GDM1 (cell line): ENCODE results near the gene IL13RA1.
"Not testable (repeated sequence)": the region's sequence is repeated elsewhere in the genome, so short reads cannot be mapped to it uniquely, and the experiment has no call there.

Experiments
- DNase-seq: peaks from one replicate; lab custom pipeline; 2025; lab: John Stamatoyannopoulos, UW

IL13RA1 gene

GRCh38 chrX:118726887-118727685 lies at the start of gene IL13RA1:
Gene IL13RA1, plus strand, starts transcription at chrX:118727606. Its CDS starts 33 bp downstream, at chrX:118727639.
- DNase-seq, result peak; percentile 56

GRCh38 chrX:118679290-118679689 lies 48.1 kb upstream of the IL13RA1 start:
- no peak for DNase-seq

GRCh38 chrX:118682258-118683014 lies 45.0 kb upstream of the IL13RA1 start:
- DNase-seq, result no peak

- no peak for DNase-seq
These were observed 42.0 kb upstream of the IL13RA1 start for GRCh38 chrX:118685393-118685792.

GRCh38 chrX:118688935-118689334 lies 38.5 kb upstream of the IL13RA1 start:
- DNase-seq, result no peak

GRCh38 chrX:118693843-118694242 lies 33.6 kb upstream of the IL13RA1 start:
- no peak for DNase-seq

- no peak for DNase-seq
These were observed 32.8 kb upstream of the IL13RA1 start for GRCh38 chrX:118694638-118695037.

- peak; percentile 4 for DNase-seq
These were observed 28.8 kb upstream of the IL13RA1 start for GRCh38 chrX:118698516-118699170.

GRCh38 chrX:118702741-118703140 lies 24.7 kb upstream of the IL13RA1 start:
- DNase-seq, result no peak

GRCh38 chrX:118706681-118707080 lies 20.7 kb upstream of the IL13RA1 start:
- no peak for DNase-seq

- no peak for DNase-seq
These were observed 12.9 kb upstream of the IL13RA1 start for GRCh38 chrX:118714521-118714920.

GRCh38 chrX:118715917-118716316 lies 11.5 kb upstream of the IL13RA1 start:
- not testable (repeated sequence) for DNase-seq

- DNase-seq, result not testable (repeated sequence)
These were observed 10.6 kb upstream of the IL13RA1 start for GRCh38 chrX:118716833-118717232.

GRCh38 chrX:118717678-118718391 lies 9.6 kb upstream of the IL13RA1 start:
- peak; percentile 22 for DNase-seq

GRCh38 chrX:118718737-118719136 lies 8.7 kb upstream of the IL13RA1 start:
- peak; percentile 9 for DNase-seq

- DNase-seq, result no peak
These were observed 7.2 kb upstream of the IL13RA1 start for GRCh38 chrX:118720058-118720707.

GRCh38 chrX:118723376-118723775 lies 4.0 kb upstream of the IL13RA1 start:
- no peak for DNase-seq

GRCh38 chrX:118724365-118724764 lies 3.0 kb upstream of the IL13RA1 start:
- DNase-seq, result no peak

GRCh38 chrX:118724775-118725174 lies 2.6 kb upstream of the IL13RA1 start:
- DNase-seq, result no peak

GRCh38 chrX:118726396-118726795 lies 1.0 kb upstream of the IL13RA1 start:
- no peak for DNase-seq

- no peak for DNase-seq
These were observed 407 bp downstream of the IL13RA1 start for GRCh38 chrX:118727686-118728339.
